HCT116 (cell line): ENCODE results near the gene FRY. TPM values are rescaled to one million over a fixed set of nuclear protein-coding genes. Genes with fewer than 3 reads are reported as not detected.

Experiments used
- ATAC-seq: fragments of 200-7000 bp; cut with Tn5 transposase; 2 replicates; pipeline ENCODE4 v1.9.1; 2020; ENCODE audit warnings: mild to moderate bottlenecking, moderate library complexity
- BruUV-seq: library from RNA; stranded (reverse); fragments of 400-500 nt; replicated peaks from 2 replicates; lab custom pipeline; 2021; lab: Mats Ljungman, UMichigan
- CTCF ChIA-PET: fragments of 300-600 bp; sonication (Branson Sonifier 250); formaldehyde crosslinking; loops from one replicate; lab custom pipeline; 2021; ENCODE audit warnings: antibody characterized with exemption; lab: Charles Lee
- POLR2A ChIA-PET: fragments of 300-600, 350-600 bp; sonication (Branson Sonifier 250); formaldehyde crosslinking; loops from one replicate; lab custom pipeline; 2021; ENCODE audit warnings: antibody characterized with exemption; lab: Charles Lee
- RAD21 ChIA-PET, 2 experiments: fragments of 300-600 bp; sonication (Branson Sonifier 250); formaldehyde crosslinking; loops; one replicate each; lab custom pipeline; 2023; ENCODE audit warnings: low total read pairs in 2 of 2; ENCODE audit not compliant: uncharacterized antibody in 2 of 2, unreplicated experiment in 2 of 2, low non-redundant PET in 1 of 2; lab: Charles Lee
- DNase-seq: peaks from one replicate; pipeline ENCODE4 v3.0.0-alpha.2; 2010; ENCODE audit warnings: low read depth, low spot score
- H2AFZ ChIP-seq: fragments of 200-600 bp; shearing (Covaris generic), sonication (generic); 2 replicates; pipeline ENCODE4 v1.6.1; 2017; ENCODE audit warnings: low read depth, mixed run types, mixed read lengths, antibody characterized with exemption, low read length; ENCODE audit not compliant: poor library complexity, severe bottlenecking
- H3K27ac ChIP-seq: 2 replicates; pipeline ENCODE4 v1.5.1; 2012; ENCODE audit warnings: low read depth, low read length
- H3K27me3 ChIP-seq: fragments of 200-600 bp; sonication (generic); 2 replicates; pipeline ENCODE4 v1.6.1; 2016; ENCODE audit warnings: mixed run types, low read length, mixed read lengths; ENCODE audit not compliant: insufficient read depth
- H3K36me3 ChIP-seq, 2 experiments: fragments of 200-500 bp in 1 of 2; fragments of 200-600 bp in 1 of 2; sonication (Bioruptor generic) in 1 of 2; sonication (generic) in 1 of 2; 2 replicates each; pipeline versions ENCODE4 v1.5.1 to v1.6.1; 2014 to 2016; ENCODE audit warnings: low read length in 2 of 2, inconsistent platforms in 1 of 2, mixed read lengths in 1 of 2, mixed run types in 1 of 2; ENCODE audit not compliant: insufficient read depth in 2 of 2, control insufficient read depth in 1 of 2
- H3K4me1 ChIP-seq, 2 experiments: fragments of 200-600 bp in 1 of 2; sonication (generic) in 1 of 2; 2 replicates each; pipeline versions ENCODE4 v1.5.1 to v1.6.1; 2012 to 2017; ENCODE audit warnings: low read length in 2 of 2, inconsistent platforms in 1 of 2, mild to moderate bottlenecking in 1 of 2, mixed read lengths in 1 of 2, mixed run types in 1 of 2, moderate library complexity in 1 of 2; ENCODE audit not compliant: insufficient read depth in 2 of 2, control insufficient read depth in 1 of 2
- H3K4me2 ChIP-seq: fragments of 200-600 bp; sonication (generic); 2 replicates; pipeline ENCODE4 v1.6.1; 2017; ENCODE audit warnings: mixed run types, low read length, mixed read lengths
- H3K4me3 ChIP-seq, 2 experiments: fragments of 200-600 bp in 1 of 2; sonication (generic) in 1 of 2; replicated peaks in 1 of 2; 2 replicates each; pipeline ENCODE4 v1.5.1; 2011 to 2016; ENCODE audit warnings: low read length in 2 of 2, control low read depth in 1 of 2, low read depth in 1 of 2, mild to moderate bottlenecking in 1 of 2, mixed read lengths in 1 of 2, mixed run types in 1 of 2
- H3K79me2 ChIP-seq: fragments of 200-600 bp; sonication (generic); 2 replicates; pipeline ENCODE4 v1.6.1; 2017; ENCODE audit warnings: mild to moderate bottlenecking, mixed run types, low read length, moderate library complexity, mixed read lengths; ENCODE audit not compliant: insufficient read depth
- H3K9ac ChIP-seq: fragments of 200-600 bp; sonication (generic); 2 replicates; pipeline ENCODE4 v1.6.1; 2016; ENCODE audit warnings: low read length, mixed read lengths
- H3K9me2 ChIP-seq: fragments of 200-600 bp; sonication (generic), shearing (Covaris generic); 2 replicates; pipeline ENCODE4 v1.6.1; 2017; ENCODE audit warnings: mixed run types, mild to moderate bottlenecking, moderate library complexity; ENCODE audit not compliant: insufficient read depth
- H3K9me3 ChIP-seq, 2 experiments: fragments of 200-500 bp in 1 of 2; fragments of 200-600 bp in 1 of 2; sonication (Bioruptor generic) in 1 of 2; sonication (generic) in 1 of 2; 2 replicates each; pipeline ENCODE4 v1.6.1; 2014 to 2017; ENCODE audit warnings: low read length in 2 of 2, mixed read lengths in 2 of 2, inconsistent platforms in 1 of 2, low read depth in 1 of 2, mild to moderate bottlenecking in 1 of 2, mixed run types in 1 of 2, moderate library complexity in 1 of 2; ENCODE audit not compliant: control insufficient read depth in 1 of 2, insufficient read depth in 1 of 2
- H4K20me1 ChIP-seq: fragments of 200-600 bp; sonication (generic), shearing (Covaris generic); 2 replicates; pipeline ENCODE4 v1.6.1; 2017; ENCODE audit warnings: mixed run types, mild to moderate bottlenecking, moderate library complexity; ENCODE audit not compliant: insufficient read depth
- ATF3 ChIP-seq: IDR thresholded peaks from 2 replicates; pipeline ENCODE4 v1.6.1; 2012
- CBX3 ChIP-seq: IDR thresholded peaks from 2 replicates; pipeline ENCODE4 v1.6.1; 2012; ENCODE audit warnings: low read depth
- CTCF ChIP-seq, 3 experiments: fragments of 200-600 bp in 1 of 3; sonication (generic) in 1 of 3; IDR thresholded peaks in 2 of 3; conservative IDR thresholded peaks in 1 of 3; 2 replicates each; pipeline ENCODE4 v1.5.1; 2012 to 2017; ENCODE audit warnings: low read depth in 2 of 3, low read length in 2 of 3, antibody characterized with exemption in 1 of 3, borderline replicate concordance in 1 of 3, control low read depth in 1 of 3, mild to moderate bottlenecking in 1 of 3, mixed read lengths in 1 of 3, mixed run types in 1 of 3, moderate library complexity in 1 of 3; ENCODE audit not compliant: insufficient read depth in 1 of 3
- EGR1 ChIP-seq: IDR thresholded peaks from 2 replicates; pipeline ENCODE4 v1.6.1; 2012; ENCODE audit warnings: low read depth
- ELF1 ChIP-seq: IDR thresholded peaks from 2 replicates; pipeline ENCODE4 v1.6.1; 2012; ENCODE audit warnings: low read depth, borderline replicate concordance
- EZH2phosphoT487 ChIP-seq: fragments of 200-600 bp; IDR thresholded peaks from 2 replicates; pipeline ENCODE4 v1.6.1; 2018; ENCODE audit warnings: antibody characterized with exemption, borderline replicate concordance
- FOSL1 ChIP-seq: IDR thresholded peaks from 2 replicates; pipeline ENCODE4 v1.6.1; 2012; ENCODE audit warnings: low read depth
- JUND ChIP-seq: IDR thresholded peaks from 2 replicates; pipeline ENCODE4 v1.6.1; 2012
- POLR2A ChIP-seq: IDR thresholded peaks from 2 replicates; pipeline ENCODE4 v1.7.0; 2011; ENCODE audit warnings: borderline replicate concordance; ENCODE audit not compliant: insufficient read depth, insufficient read length; ENCODE audit errors: extremely low read depth
- POLR2AphosphoS5 ChIP-seq: IDR thresholded peaks from 2 replicates; pipeline ENCODE4 v1.6.1; 2011; ENCODE audit warnings: mild to moderate bottlenecking, low read depth, low read length, moderate library complexity
- RAD21 ChIP-seq: IDR thresholded peaks from 2 replicates; pipeline ENCODE4 v1.6.1; 2012; ENCODE audit warnings: low read depth, mild to moderate bottlenecking
- SP1 ChIP-seq: IDR thresholded peaks from 2 replicates; pipeline ENCODE4 v1.6.1; 2012; ENCODE audit warnings: low read depth
- SRF ChIP-seq: IDR thresholded peaks from 2 replicates; pipeline ENCODE4 v1.6.1; 2012; ENCODE audit warnings: low read depth
- YY1 ChIP-seq: IDR thresholded peaks from 2 replicates; pipeline ENCODE4 v1.6.1; 2011; ENCODE audit warnings: low read length, low read depth, moderate library complexity, mild to moderate bottlenecking; ENCODE audit not compliant: insufficient replicate concordance; ENCODE audit errors: extremely low read depth
- ZBTB33 ChIP-seq: IDR thresholded peaks from 2 replicates; pipeline ENCODE4 v1.6.1; 2011; ENCODE audit warnings: mild to moderate bottlenecking, low read length, moderate library complexity; ENCODE audit not compliant: insufficient replicate concordance; ENCODE audit errors: extremely low read depth
- ZFX ChIP-seq: fragments of 450-650 bp; IDR thresholded peaks from 2 replicates; pipeline ENCODE4 v1.6.1; 2017
- intact Hi-C: fragments of 100-400 bp; cut with micrococcal nuclease; formaldehyde crosslinking; loops from 2 replicates; pipeline ENCODE4 v1.10.0; 2022
- total RNA-seq: library from RNA; stranded (reverse); gene quantifications from one replicate; pipeline ENCODE4 v1.2.1, GENCODE V29; 2021; ENCODE audit not compliant: unreplicated experiment

The FRY gene
- total RNA-seq, 1 experiment from 2014 or later = 1.4 TPM

DNA sequence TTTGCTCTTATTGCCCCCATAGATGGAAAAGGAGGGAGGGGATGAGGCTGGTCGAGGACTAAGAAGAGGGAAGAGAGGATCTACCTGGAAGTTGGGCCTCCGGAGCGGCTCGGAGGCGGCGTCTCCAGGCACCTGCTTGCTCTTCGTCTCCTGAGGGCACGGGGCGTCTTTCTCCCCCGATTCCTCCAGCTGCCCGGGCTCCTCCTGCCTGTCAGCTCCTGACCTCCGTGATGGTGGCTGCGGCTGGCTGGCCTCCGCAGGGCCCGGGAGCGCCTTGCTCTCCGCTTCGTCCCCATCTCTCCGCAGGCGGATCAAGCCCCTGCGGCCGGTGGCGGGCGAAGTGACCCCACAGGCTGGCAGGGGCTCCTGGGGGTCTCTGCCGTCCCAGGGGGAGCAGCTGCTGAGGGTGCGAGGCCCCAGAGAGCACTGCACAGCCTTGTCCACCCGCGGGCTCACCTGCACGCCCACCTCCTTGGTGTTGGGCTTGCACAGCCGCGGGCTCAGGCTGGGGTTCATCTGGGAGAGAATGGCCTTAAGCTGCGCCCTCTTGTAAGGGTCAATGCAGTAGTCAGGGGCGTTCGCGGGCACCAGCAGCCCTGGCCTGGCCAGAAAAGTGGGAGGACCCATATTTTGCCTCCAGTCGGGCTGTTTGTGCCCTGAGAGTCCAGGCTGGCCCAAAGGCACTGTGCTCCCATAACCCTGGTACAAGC, 279.8 kb downstream of the FRY start:
- H3K9ac ChIP-seq = no peak overlapping the region
- no TSS peak for BruUV-seq
- DNase-seq (no peak), ATAC-seq (no peak)
- H3K9me2 ChIP-seq = no peaks in the 10 kb centered on the region
- RAD21 ChIA-PET = interaction anchor here in 1 of 2 experiments (0.8 kb wide), 1 partner anchor 402 kb away, joined by 3 read pairs; no protein-coding TSS in a partner anchor
- H3K36me3 ChIP-seq = no peaks in the 10 kb centered on the region
- H2AFZ ChIP-seq = no peak overlapping the region
- POLR2A ChIA-PET = no interaction called here
- no peaks in the 10 kb centered on the region for H4K20me1 ChIP-seq
- H3K79me2 ChIP-seq = peaks cover 3% of the 10 kb centered on the region; the same call in 1 of the 2 replicates
- H3K4me2 ChIP-seq = no peak overlapping the region
- CTCF ChIA-PET = interaction anchor here (2.6 kb wide), 1 partner anchor 402 kb away, joined by 10 read pairs; no protein-coding TSS in a partner anchor
- no peak overlapping the region for H3K27ac ChIP-seq
- H3K4me1 ChIP-seq = peaks cover 4 to 16% of the 10 kb centered on the region in 2 experiments
- no peaks in the 10 kb centered on the region for H3K27me3 ChIP-seq
- TF ChIP-seq RAD21 = no peak
- TF ChIP-seq SRF = no peak
- TF ChIP-seq POLR2AphosphoS5 = no peak
- TF ChIP-seq POLR2A = no peak
- TF ChIP-seq ATF3 = no peak
- no peak for TF ChIP-seq ZFX
- no peak for TF ChIP-seq SP1
- TF ChIP-seq EGR1 = no peak
- no peak for TF ChIP-seq JUND
- TF ChIP-seq CTCF (IDR thresholded peaks at IDR 0.05 in 2 of 3, conservative IDR thresholded peaks at IDR 0.05 in 1 of 3; ENCODE audit: borderline replicate concordance in 1 of 3, insufficient read depth in 1 of 3, low read depth in 2 of 3, low read length in 2 of 3) = no peak
- TF ChIP-seq ELF1 = no peak
- TF ChIP-seq FOSL1 = no peak
- TF ChIP-seq ZBTB33 = no peak
- no peak for TF ChIP-seq CBX3
- no peak for TF ChIP-seq YY1
- no peak for TF ChIP-seq EZH2phosphoT487
- H3K4me3 ChIP-seq = no peak overlapping the region
- intact Hi-C loops = no loop called here
- no peaks in the 10 kb centered on the region for H3K9me3 ChIP-seq
